NCI-H1092 (cell line): ENCODE measurements around the gene DPF3.

Experiments used
- DNase-seq: peaks from one replicate; lab custom pipeline; 2025; lab: John Stamatoyannopoulos, UW

The DPF3 gene

DNA sequence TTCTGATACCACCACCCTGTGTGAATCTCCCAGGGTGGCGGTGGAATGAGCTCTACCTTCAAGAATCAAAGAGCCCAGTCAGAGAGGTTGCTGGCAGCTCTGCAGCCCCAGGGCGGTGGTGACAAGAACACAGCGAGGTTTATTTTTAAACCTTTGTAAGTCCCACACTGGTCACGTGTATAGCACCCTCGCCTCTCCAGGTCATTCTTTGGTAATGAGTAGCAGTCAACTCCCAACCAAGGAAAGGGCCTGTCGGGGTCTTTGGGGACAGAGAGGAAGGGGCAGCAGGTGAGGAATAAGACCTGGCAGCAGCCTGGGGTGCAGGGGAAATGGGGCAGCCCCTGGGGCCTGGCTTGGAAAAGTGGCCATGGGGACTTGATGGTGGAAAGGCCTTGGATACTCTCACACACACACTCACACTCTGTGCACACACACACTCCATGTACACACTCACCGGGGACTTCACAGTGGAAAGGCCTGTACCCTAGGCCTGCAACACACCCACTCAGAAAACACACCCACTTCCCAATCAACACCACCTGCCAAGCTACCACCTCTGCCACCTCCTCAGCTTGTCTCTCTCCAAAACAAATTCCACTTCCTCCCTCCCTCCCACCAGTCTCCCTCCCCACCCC lies 178.6 kb downstream of the DPF3 start:
- no peak for DNase-seq

GRCh38 chr14:72714871-72715214 lies 179.1 kb downstream of the DPF3 start:
- DNase-seq = no peak

- no peak for DNase-seq
Measured at GRCh38 chr14:72714094-72714493, 179.8 kb downstream of the DPF3 start.

- no peak for DNase-seq
Measured at GRCh38 chr14:72711936-72712335, 182.0 kb downstream of the DPF3 start.

GRCh38 chr14:72709916-72710611 lies 183.8 kb downstream of the DPF3 start:
- no peak for DNase-seq

- DNase-seq = no peak
Measured at GRCh38 chr14:72708708-72709475, 185.0 kb downstream of the DPF3 start.

GRCh38 chr14:72708222-72708621 lies 185.7 kb downstream of the DPF3 start:
- no peak for DNase-seq

DNA sequence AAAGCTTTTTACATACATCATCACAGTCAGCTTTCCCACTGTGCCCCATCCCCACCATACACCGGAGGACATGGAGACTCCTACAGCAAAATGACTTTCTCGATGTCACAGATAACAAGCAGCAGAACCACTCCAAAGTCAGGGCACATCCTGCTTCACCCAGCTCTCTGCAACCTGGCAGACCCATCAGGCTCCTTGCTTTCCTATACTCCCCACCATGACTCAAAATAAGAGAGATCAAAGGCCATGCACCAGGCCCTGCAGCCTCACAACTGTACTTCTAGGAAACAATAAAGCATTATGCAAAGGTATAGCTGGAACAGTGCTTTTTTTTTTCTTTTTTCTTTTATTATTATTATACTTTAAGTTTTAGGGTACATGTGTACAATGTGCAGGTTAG lies 187.4 kb downstream of the DPF3 start:
- DNase-seq = no peak

GRCh38 chr14:72704502-72704901 lies 189.4 kb downstream of the DPF3 start:
- no peak for DNase-seq

DNA sequence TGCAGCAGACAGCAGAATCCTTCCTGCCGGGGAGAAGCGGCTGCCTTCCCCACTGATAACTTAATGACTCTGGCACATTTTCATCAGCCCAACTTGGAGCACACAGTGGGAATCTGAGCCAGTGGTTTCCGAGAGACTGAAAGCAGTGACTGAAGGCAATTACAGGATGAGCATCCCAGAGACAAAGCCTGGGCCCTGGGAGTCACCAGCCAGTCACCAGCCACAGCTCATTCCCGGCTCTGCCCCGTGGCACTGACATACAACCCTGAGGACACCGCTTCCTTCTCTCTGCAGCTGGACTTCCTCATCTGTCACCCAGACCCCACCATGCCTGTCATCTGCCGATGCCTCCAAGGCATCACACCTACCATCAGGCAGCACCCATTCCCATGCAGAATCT lies 192.3 kb downstream of the DPF3 start:
- no peak for DNase-seq

- DNase-seq = no peak
Measured at GRCh38 chr14:72701237-72701565, 192.7 kb downstream of the DPF3 start.

DNA sequence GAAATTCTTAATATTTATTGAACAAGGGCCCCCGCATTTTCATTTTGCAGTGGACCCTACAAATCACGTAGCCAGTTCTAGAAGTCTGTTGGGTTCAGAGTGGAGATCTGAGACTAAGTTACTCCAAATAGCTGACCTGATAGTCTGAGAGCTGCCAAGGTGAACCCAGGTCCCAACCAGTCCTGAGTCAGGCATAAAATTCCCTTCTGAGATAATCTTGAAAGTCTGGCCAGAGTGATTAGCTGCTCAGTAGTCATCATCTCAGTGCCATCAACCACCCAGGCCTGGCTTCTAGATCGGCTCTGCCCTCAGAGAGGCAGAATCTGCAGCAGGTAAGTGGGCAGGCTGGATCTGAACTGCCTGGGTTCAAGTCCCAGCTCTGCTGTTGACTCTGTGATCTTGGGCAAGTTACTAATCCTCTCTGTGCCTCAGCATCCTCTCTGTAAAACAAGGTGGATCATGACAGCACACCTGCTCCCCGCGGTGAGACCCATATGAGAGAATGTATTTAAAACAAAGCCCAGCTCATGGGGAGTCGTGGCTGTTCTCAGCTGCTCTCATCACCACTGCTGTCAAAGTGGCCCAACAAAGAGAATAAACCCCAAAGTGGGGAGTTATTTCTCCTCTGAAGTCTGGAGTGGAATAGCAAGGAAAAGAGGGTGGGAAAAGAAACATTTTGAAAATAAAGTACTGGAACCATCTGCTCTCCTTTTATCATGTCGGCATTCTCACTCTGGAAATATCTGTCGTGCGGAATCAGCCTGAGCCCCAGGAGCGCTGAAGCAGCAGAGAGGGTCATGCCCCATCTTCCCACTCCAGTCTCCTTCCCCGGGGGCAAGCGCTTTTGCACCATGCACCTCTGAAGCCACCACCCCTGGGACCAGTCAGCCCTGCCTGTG lies 193.3 kb downstream of the DPF3 start:
- no peak for DNase-seq

DNA sequence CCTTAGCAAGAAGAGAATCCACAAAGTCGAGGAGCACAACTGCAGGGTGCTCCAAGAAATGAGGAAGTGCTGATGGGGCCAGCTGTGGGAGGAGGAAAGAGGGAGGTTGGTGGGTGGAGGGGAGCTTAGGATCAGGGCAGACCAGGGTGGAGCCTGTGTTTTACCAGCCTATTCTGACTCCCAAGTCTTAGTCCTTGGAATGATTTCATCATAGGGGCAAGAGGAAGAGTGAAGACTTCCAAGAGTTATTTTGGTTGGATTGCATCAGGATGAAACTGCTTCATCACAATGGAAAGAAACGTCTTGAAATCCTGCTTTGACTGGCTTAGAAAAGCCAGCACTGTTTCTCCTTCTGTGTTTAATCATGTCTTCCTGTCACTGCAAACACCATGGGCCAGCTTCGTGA lies 194.0 kb downstream of the DPF3 start:
- no peak for DNase-seq

DNA sequence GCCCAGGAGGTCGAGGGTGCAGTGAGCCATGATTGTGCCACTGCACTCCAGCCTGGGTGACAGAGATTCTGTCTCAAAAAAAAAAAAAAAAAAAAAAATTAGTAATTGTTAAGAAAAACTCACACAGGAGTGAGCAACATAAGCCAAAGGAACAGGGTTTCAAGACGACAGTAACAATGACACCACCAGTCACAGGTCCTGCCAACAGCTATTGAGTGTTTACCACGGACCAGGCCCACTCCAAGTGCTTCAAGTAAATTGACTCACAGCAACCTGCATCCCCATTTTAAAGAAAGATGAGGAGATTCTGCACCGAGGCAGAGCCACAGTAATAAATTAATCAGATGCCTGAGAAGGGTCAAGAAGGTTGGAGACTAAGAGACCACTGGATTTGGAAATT lies 194.5 kb downstream of the DPF3 start:
- DNase-seq = no peak

DNA sequence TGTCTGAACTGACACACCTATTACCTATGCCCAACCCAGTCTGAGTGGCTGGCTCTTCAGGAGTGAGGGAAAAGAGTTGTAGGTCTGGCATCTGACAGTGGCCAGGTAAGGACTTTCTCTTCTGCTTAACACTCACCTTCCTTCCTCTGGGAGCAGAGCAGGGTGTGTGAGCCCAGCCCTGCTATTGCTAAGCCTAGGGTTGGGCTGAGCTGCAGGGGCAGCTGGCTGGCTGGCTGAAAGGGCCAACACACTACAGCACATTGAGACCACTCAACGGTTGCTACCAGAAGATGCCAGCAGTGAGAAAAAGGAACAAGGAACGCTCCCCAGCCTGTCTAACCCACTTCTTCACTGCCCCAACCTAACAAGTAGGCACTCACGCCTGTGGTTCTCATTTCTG lies 201.2 kb downstream of the DPF3 start:
- no peak for DNase-seq

GRCh38 chr14:72690324-72690723 lies 203.6 kb downstream of the DPF3 start:
- no peak for DNase-seq

DNA sequence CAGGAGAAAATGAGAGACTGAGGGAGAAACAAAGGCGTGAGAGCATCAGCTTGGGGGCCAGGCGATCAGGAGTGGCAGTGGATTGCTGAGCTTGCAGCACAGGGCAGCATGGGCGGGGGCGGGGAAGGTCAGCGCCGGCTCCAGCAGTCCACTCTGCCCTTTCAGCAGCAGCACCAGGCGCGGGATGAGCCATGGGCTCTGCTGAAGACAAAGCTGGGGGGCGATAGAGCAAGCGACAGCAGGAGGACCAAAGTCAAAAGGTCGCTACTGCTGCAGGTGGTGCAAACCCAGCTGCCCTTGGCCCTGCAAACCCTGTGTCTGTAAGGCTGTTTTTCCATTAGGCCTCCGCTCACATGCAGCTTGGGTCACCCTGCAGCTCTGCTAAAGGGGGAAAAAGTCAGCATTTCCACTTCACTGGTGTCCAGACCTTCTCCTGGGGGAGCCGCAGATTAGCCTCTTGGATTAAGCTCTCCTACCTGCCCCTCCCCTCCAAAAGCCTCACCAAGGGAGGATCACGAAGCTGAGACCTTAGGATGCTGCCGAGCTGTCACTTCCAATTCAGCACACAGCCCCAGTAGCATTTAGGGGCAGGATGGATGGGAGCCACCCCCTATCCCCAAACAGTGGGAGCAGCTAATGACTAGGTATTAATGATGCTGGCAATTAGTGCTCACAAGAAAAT lies 204.8 kb downstream of the DPF3 start:
- no peak for DNase-seq

DNA sequence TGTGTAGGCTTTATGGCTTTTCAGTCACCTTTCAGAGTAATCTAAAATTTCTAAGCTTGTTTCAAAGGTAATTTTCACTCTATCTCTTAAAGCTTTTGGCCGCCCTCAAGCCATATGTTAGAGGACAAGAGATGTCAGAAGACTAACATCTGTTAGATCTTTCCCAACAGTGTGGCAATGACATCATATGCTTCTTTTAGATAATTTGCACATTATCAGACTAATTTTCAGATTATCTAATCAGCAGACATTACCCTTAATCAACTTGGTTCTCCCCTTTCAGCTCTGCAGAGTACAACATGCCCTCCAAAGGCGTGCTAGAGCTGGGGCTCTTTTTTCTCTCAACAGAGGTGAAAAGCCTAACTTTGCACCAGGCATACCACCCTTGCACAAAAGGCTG lies 207.1 kb downstream of the DPF3 start:
- no peak for DNase-seq

DNA sequence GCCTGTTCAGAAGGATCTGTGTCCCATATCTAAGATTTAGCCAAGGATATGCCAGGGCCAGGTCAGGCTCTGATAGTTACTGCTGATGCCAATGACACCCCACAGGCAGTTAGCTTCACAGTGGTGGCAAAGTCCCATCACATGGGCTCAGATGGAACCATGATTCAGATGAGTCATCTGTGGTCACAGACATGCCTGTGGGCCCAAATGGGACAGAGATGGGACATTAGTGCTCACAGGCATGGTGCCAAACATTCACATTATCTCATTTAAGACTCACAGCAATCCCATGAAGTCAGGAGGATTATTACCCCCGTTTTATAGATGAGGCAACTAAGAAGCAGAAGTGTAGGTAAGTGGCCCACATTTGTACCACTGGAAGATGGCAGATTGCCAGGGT lies 207.8 kb downstream of the DPF3 start:
- DNase-seq = no peak

- no peak for DNase-seq
Measured at GRCh38 chr14:72685456-72685855, 208.4 kb downstream of the DPF3 start.

DNA sequence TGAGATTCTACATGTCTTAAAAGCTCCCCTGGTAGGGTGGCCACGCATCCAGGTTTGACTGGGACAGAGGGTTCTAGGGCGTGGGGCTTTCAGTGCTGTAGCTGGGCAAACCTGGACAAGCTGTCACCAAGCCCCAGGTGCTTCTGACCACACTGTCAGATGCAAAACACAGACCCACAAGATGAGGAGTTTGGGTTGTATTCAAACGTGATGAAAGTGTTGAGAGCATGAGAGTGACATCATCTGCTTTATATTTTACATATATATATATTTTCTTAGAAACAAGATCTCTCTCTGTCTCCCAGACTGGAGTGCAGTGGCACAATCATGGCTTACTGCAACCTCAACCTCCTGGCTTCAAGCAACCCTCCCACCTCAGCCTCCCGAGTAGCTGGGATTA lies 210.1 kb downstream of the DPF3 start:
- no peak for DNase-seq

- no peak for DNase-seq
Measured at GRCh38 chr14:72682188-72682587, 211.7 kb downstream of the DPF3 start.
